Activated T-cell treated with anti-CD3 and anti-CD28 coated beads, Interleukin-2, amount 50 U/mL, for 24 hours (primary cell): ENCODE measurements around the gene RGPD8.
"Not testable (repeated sequence)": the region's sequence is repeated elsewhere in the genome, so short reads cannot be mapped to it uniquely, and the experiment has no call there.

Source experiments
- DNase-seq: peaks from one replicate; pipeline ENCODE4 v3.0.0-alpha.2; 2020
- H3K27ac Mint-ChIP-seq: 2 replicates; pipeline ENCODE4 v1.8.0; 2020; ENCODE audit warnings: mild to moderate bottlenecking, mixed read lengths
- H3K27me3 Mint-ChIP-seq: 2 replicates; pipeline ENCODE4 v1.8.0; 2020; ENCODE audit warnings: mixed read lengths
- H3K36me3 Mint-ChIP-seq: 2 replicates; pipeline ENCODE4 v1.8.0; 2020; ENCODE audit warnings: low read depth, mixed read lengths
- H3K4me1 Mint-ChIP-seq: 2 replicates; pipeline ENCODE4 v1.8.0; 2020; ENCODE audit warnings: low read depth, mixed read lengths
- H3K4me3 Mint-ChIP-seq: 2 replicates; pipeline ENCODE4 v1.8.0; 2020; ENCODE audit warnings: mild to moderate bottlenecking, moderate library complexity, mixed read lengths
- H3K9me3 Mint-ChIP-seq: 2 replicates; pipeline ENCODE4 v1.8.0; 2020; ENCODE audit warnings: mixed read lengths

The RGPD8 gene

GRCh38 chr2:112416860-112417259 is 16.6 kb downstream of the RGPD8 start:
- H3K4me3 Mint-ChIP-seq, H3K27me3 Mint-ChIP-seq, H3K9me3 Mint-ChIP-seq, H3K36me3 Mint-ChIP-seq, H3K27ac Mint-ChIP-seq, DNase-seq, H3K4me1 Mint-ChIP-seq: not testable (repeated sequence)

- H3K4me1 Mint-ChIP-seq, H3K36me3 Mint-ChIP-seq, H3K4me3 Mint-ChIP-seq, H3K9me3 Mint-ChIP-seq, H3K27me3 Mint-ChIP-seq, DNase-seq, H3K27ac Mint-ChIP-seq: not testable (repeated sequence)
Measured at GRCh38 chr2:112360055-112360454, 73.4 kb downstream of the RGPD8 start.

- not testable (repeated sequence) for H3K9me3 Mint-ChIP-seq, H3K36me3 Mint-ChIP-seq, DNase-seq, H3K27me3 Mint-ChIP-seq, H3K4me3 Mint-ChIP-seq, H3K4me1 Mint-ChIP-seq, H3K27ac Mint-ChIP-seq
Measured at GRCh38 chr2:112354335-112354734, 79.1 kb downstream of the RGPD8 start.

- H3K4me3 Mint-ChIP-seq, H3K27ac Mint-ChIP-seq, H3K4me1 Mint-ChIP-seq, H3K36me3 Mint-ChIP-seq, DNase-seq, H3K27me3 Mint-ChIP-seq, H3K9me3 Mint-ChIP-seq: not testable (repeated sequence)
Measured at GRCh38 chr2:112352809-112353603, 80.4 kb downstream of the RGPD8 start.

GRCh38 chr2:112352292-112352691 is 81.2 kb downstream of the RGPD8 start:
- H3K27me3 Mint-ChIP-seq, DNase-seq, H3K9me3 Mint-ChIP-seq, H3K4me1 Mint-ChIP-seq, H3K36me3 Mint-ChIP-seq, H3K27ac Mint-ChIP-seq, H3K4me3 Mint-ChIP-seq: not testable (repeated sequence)

- DNase-seq: no peak
- Mint-ChIP-seq H3K36me3 (no peaks in the 10 kb centered on the region), H3K27ac (no peak overlapping the region), H3K4me1 (peaks cover 8% of the 10 kb centered on the region), H3K4me3 (no peak overlapping the region), H3K27me3 (no peaks in the 10 kb centered on the region), H3K9me3 (no peaks in the 10 kb centered on the region)
Measured at GRCh38 chr2:112345030-112346027, 88.1 kb downstream of the RGPD8 start.

- Mint-ChIP-seq H3K9me3 (no peaks in the 10 kb centered on the region), H3K4me3 (no peak overlapping the region), H3K4me1 (peaks cover 8% of the 10 kb centered on the region), H3K27me3 (no peaks in the 10 kb centered on the region), H3K27ac (no peak overlapping the region), H3K36me3 (no peaks in the 10 kb centered on the region)
- no peak for DNase-seq
Measured at GRCh38 chr2:112343827-112344585, 89.4 kb downstream of the RGPD8 start.

- peaks cover 8% of the 10 kb centered on the region for H3K4me1 Mint-ChIP-seq
- no peaks in the 10 kb centered on the region for H3K36me3 Mint-ChIP-seq
- no peaks in the 10 kb centered on the region for H3K9me3 Mint-ChIP-seq
- DNase-seq: no peak
- no peak overlapping the region for H3K4me3 Mint-ChIP-seq
- no peak overlapping the region for H3K27ac Mint-ChIP-seq
- no peaks in the 10 kb centered on the region for H3K27me3 Mint-ChIP-seq
Measured at GRCh38 chr2:112342067-112342550, 91.3 kb downstream of the RGPD8 start.

GRCh38 chr2:112340475-112341267 is 92.8 kb downstream of the RGPD8 start:
- no peak overlapping the region for H3K27ac Mint-ChIP-seq
- no peak overlapping the region for H3K4me3 Mint-ChIP-seq
- DNase-seq: no peak

GRCh38 chr2:112339986-112340385 is 93.5 kb downstream of the RGPD8 start:
- no peaks in the 10 kb centered on the region for H3K27me3 Mint-ChIP-seq
- no peak for DNase-seq
- no peak overlapping the region for H3K27ac Mint-ChIP-seq
- no peak overlapping the region for H3K4me3 Mint-ChIP-seq
- peaks cover 8% of the 10 kb centered on the region for H3K4me1 Mint-ChIP-seq
- H3K36me3 Mint-ChIP-seq: no peaks in the 10 kb centered on the region
- H3K9me3 Mint-ChIP-seq: no peaks in the 10 kb centered on the region

More at GRCh38 chr2:112340475-112341267, 92.8 kb downstream of the RGPD8 start:
- no peaks in the 10 kb centered on the region for H3K9me3 Mint-ChIP-seq
- H3K4me1 Mint-ChIP-seq: peaks cover 8% of the 10 kb centered on the region
- H3K36me3 Mint-ChIP-seq: no peaks in the 10 kb centered on the region
- H3K27me3 Mint-ChIP-seq: no peaks in the 10 kb centered on the region

- H3K9me3 Mint-ChIP-seq: no peaks in the 10 kb centered on the region
- H3K27me3 Mint-ChIP-seq: no peaks in the 10 kb centered on the region
- H3K4me1 Mint-ChIP-seq: no peaks in the 10 kb centered on the region
- no peak overlapping the region for H3K4me3 Mint-ChIP-seq
- no peak overlapping the region for H3K27ac Mint-ChIP-seq
- peaks cover 10% of the 10 kb centered on the region for H3K36me3 Mint-ChIP-seq
- DNase-seq: no peak
Measured at GRCh38 chr2:112335600-112335999, 97.8 kb downstream of the RGPD8 start.

- H3K9me3 Mint-ChIP-seq: no peaks in the 10 kb centered on the region
- no peak overlapping the region for H3K4me3 Mint-ChIP-seq
- DNase-seq: no peak
- H3K27me3 Mint-ChIP-seq: no peaks in the 10 kb centered on the region
- no peaks in the 10 kb centered on the region for H3K4me1 Mint-ChIP-seq
- peaks cover 20% of the 10 kb centered on the region for H3K36me3 Mint-ChIP-seq
- H3K27ac Mint-ChIP-seq: no peak overlapping the region
Measured at GRCh38 chr2:112332123-112332696, 101.2 kb downstream of the RGPD8 start.

GRCh38 chr2:112322919-112323318 is 110.5 kb downstream of the RGPD8 start:
- Mint-ChIP-seq H3K9me3 (no peaks in the 10 kb centered on the region), H3K4me1 (no peaks in the 10 kb centered on the region), H3K36me3 (peaks cover 35% of the 10 kb centered on the region), H3K27ac (no peak overlapping the region), H3K4me3 (no peak overlapping the region), H3K27me3 (no peaks in the 10 kb centered on the region)
- no peak for DNase-seq
